HG02938 (cell line): Measurements from ENCODE around the gene PARVB.

Experiments used
- ATAC-seq: cut with Tn5 transposase; IDR thresholded peaks from one replicate; pipeline ENCODE4 v1.9.1; 2021; ENCODE audit warnings: mild to moderate bottlenecking, moderate library complexity; ENCODE audit not compliant: unreplicated experiment

PARVB gene

DNA sequence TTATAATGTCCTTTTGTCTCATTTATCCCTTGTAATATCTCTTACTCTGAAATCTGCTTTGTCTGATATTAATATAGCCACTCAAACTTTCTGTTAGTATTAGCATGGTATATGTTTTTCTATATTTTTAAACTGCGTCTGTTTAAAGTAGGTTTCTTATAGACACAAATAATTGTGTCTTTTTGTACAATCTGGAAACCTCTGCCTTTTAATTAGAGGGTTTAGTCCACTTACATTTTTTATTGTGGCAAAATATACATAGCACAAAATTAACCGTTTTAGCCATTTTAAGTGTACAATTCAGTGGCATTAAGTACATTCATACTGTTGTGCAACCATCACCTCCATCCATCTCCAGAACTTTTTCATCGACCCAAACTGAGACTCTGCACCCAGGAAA, 185.2 kb downstream of the PARVB start:
- no peak for ATAC-seq

- ATAC-seq = no peak
Measured at GRCh38 chr22:44210722-44211121, 186.6 kb downstream of the PARVB start.

DNA sequence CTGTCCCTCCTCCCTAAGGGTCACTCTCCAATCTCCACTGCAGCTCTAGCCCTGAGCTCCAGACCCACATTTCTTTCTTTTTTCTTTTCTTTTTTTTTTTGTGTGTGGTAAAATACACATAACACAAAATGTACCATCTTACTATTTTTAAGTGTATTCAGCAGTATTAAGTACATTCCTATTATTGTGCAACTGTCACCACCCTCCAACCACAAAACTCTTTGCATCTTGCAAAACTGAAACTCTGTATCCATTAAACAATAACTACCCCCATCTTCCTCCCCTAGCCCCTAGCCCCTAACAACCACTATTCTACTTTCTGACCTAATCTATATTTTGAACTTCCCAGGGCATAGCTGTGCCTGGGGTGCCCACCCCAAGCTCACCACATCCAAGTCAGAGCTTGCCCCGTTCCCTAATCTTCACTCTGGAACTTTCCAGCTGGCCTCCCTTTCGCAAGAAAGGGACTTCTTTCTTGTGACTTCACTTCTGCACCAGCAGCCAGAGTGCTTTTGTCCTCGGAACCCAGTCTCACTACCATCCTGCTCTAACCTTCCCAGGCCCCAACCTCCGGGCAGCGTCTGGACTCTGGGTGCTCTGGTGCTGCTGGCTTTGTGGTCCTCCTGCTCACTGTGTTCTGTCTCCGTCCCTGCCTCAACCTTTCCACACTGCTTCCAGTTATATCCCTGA, 187.3 kb downstream of the PARVB start:
- no peak for ATAC-seq

GRCh38 chr22:44211946-44212930, 188.1 kb downstream of the PARVB start:
- ATAC-seq = no peak

DNA sequence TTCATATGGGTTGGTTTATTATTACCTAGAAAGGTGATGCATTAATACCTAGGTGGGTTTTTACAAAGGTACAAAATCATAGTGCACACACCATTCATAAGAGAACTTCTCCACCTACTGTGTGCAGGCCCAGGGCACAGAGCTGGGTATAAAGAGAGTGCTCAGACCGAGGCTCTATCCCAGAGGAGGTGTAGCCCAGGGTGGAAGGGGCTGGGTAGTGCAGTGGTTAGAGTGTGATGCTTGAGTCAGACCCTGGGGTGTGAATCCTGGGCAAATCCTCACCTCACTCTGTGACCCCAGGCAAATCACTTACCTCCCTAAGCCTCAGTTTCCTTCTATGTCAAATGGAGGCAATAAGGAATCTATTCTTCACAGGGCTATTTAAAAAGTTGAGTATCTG, 188.8 kb downstream of the PARVB start:
- ATAC-seq = no peak

DNA sequence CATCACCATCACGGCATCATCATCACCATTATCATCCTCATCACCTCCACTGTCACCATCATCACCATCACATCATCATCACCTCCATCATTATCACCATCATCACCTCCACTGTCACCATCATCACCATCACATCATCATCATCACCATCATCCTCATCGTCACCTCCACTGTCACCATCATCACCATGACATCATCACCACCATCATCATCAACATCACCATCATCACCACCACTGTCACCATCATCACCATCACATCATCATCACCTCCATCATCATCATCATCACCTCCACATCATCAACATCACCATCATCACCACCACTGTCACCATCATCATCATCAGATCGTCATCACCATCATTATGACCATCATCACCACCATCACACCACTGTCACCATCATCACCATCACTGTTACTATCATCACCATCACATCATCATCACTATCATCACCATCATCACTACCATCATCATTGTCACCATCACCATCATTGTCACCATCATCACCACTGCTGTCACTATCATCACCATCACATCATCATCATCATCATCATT, 189.5 kb downstream of the PARVB start:
- no peak for ATAC-seq

GRCh38 chr22:44214187-44214586, 190.1 kb downstream of the PARVB start:
- no peak for ATAC-seq

GRCh38 chr22:44214764-44215163, 190.7 kb downstream of the PARVB start:
- no peak for ATAC-seq

DNA sequence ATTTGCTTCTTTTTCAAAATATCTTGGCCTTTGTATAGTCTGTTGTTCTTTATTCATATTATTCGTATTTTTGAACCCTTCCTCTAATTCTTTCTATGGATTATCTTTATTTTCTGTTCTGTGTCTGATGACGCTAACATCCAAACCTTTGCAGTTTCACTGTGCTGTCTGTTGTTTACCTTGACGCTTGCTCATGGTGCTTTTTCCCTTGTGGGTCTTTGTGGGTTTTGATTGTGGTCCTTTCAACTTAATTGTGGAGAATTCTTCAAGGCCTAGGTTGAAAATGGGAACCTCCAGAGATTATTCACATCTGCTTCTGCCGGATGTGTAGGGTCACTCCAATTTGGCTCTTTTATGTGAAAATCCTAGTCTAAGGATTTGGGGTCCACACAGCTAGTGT, 191.2 kb downstream of the PARVB start:
- ATAC-seq = no peak

- ATAC-seq = no peak
Measured at GRCh38 chr22:44217346-44217745, 193.2 kb downstream of the PARVB start.

DNA sequence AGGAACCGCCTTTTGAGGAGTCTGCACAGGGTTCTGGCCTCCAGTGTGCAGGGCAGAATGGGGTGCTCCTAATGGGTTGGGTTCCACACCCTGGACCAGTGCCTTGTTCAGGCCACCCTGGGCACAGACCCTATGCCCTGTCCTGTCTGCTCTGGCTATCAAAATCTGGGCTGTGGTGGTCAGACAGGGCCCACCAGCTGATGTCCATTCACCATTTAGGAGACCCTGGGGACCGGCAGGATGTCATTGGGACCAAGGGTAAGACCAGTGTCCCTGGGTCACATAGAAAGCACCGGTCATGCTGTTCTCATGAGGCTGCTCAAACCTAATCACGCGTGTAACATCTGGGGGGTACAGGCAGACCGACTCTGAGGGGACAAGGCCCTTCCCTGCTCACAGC, 194.0 kb downstream of the PARVB start:
- no peak for ATAC-seq

DNA sequence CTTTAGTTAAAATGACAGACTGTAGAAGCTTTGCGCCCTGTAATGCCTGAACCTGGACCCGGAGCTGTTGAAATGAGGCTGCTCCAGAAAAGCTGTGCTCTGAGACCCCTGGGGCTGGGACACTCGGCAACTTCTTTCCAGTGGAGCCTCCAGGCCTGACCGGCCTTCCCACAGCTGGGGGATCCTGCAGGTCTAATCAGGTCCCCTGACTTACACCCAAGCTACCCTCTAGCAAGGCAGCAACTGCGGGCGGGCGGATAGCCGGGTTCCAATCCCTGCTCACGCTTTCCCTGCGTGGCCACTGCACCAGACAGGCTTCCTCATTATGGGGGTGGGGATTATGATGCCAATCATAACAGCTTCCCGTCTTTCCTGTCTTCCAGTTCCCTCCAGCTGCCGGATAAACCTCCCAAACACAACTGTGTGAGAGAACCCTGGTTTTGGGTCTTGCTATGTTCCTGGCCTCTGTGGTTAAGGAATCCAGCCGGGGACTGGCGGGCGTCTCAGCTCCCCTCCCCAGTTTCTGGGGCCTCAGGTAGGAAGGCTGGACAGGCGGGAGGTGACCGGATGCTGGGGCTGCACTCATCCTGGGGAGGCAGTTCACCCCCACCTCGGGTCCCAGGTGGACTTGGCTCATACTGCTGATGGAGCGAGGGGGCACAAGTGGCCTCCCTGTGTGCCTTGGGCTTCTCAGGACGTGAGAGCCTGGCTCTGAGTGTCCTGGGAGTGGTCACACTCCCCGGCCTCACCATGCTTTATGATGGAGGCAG, 195.2 kb downstream of the PARVB start:
- ATAC-seq = no peak

GRCh38 chr22:44220727-44221680, 196.9 kb downstream of the PARVB start:
- ATAC-seq = no peak

DNA sequence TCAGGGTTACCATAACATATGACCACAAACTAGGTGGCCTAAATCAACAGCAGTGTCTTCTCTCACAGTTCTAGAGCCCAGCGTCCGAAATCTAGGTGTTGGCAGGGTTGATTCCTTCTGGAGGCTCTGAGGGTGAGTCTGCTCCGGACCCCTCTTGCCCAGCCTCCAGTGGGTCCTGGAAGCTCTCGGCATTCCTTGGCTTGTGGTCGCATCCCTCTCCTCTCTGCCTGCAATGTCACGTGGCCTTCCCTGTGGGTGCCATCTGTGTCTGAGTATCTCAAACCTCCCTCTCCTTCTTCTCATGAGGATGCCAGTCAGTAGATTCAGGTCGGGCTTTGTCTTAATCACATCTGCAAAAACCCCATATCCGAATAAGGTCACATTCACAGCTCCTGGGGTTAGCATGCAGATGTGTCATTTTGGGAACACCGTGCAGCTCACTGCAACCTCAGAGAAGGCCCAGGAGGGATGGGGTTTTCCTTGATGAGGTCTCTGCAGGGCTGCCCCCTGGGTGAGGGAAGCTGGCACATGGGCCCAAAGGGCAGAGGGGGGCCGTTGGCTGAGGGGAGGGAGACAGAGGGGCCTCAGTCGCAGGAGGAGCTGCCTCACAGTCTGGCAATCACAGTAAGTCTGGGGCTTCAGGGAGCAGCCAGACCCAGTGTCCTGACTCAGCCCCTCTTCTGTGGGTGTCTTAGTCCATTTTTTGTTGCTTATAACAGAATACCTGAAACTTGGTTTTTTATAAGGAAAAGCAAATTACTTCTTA, 197.8 kb downstream of the PARVB start:
- no peak for ATAC-seq
